NCI-H2107 treated with DMSO at 0.1 percent for 48 hours (cell line): Measurements from ENCODE around the gene ENDOV.

ENCODE experiments used
- DNase-seq: peaks from one replicate; lab custom pipeline; 2025; ENCODE audit not compliant: unreplicated experiment; lab: John Stamatoyannopoulos, UW

Gene ENDOV

GRCh38 chr17:80430446-80431245, 15.7 kb downstream of the ENDOV start:
- no peak for DNase-seq

- no peak for DNase-seq
These were observed 16.6 kb downstream of the ENDOV start for GRCh38 chr17:80431246-80432195.

- DNase-seq, result no peak
These were observed 17.5 kb downstream of the ENDOV start for GRCh38 chr17:80432350-80432955.

- DNase-seq, result no peak
These were observed 18.1 kb downstream of the ENDOV start for GRCh38 chr17:80432961-80433550.

- DNase-seq, result no peak
These were observed 19.1 kb downstream of the ENDOV start for GRCh38 chr17:80433916-80434666.

GRCh38 chr17:80437532-80437931, 22.6 kb downstream of the ENDOV start:
- no peak for DNase-seq

GRCh38 chr17:80438806-80439205, 23.8 kb downstream of the ENDOV start:
- no peak for DNase-seq

GRCh38 chr17:80439499-80439898, 24.5 kb downstream of the ENDOV start:
- DNase-seq, result no peak

- DNase-seq, result peak; percentile 20
These were observed 26.2 kb downstream of the ENDOV start for GRCh38 chr17:80441133-80441578.

GRCh38 chr17:80441598-80442322, 26.8 kb downstream of the ENDOV start:
- no peak for DNase-seq

- DNase-seq, result no peak
These were observed 27.3 kb downstream of the ENDOV start for GRCh38 chr17:80442323-80442659.

GRCh38 chr17:80442764-80443163, 27.8 kb downstream of the ENDOV start:
- no peak for DNase-seq

- no peak for DNase-seq
These were observed 28.5 kb downstream of the ENDOV start for GRCh38 chr17:80443498-80443897.

GRCh38 chr17:80443916-80444643, 29.1 kb downstream of the ENDOV start:
- no peak for DNase-seq

GRCh38 chr17:80444644-80444979, 29.6 kb downstream of the ENDOV start:
- DNase-seq, result no peak

GRCh38 chr17:80445007-80445725, 30.2 kb downstream of the ENDOV start:
- DNase-seq, result no peak

- DNase-seq, result no peak
These were observed 30.8 kb downstream of the ENDOV start for GRCh38 chr17:80445726-80446110.

- DNase-seq, result no peak
These were observed 31.9 kb downstream of the ENDOV start for GRCh38 chr17:80446645-80447405.
